ENCODE data around the gene PANK4. TPM values are rescaled to one million over a fixed set of nuclear protein-coding genes. Genes with fewer than 3 reads are reported as not detected.

PANK4 gene
- total and polyA plus RNA-seq, 3 donors from 2014 or later = 23.2 to 84.7 (median 65.9) TPM

- intact Hi-C loops (cut with DNase I; ENCODE audit: low total_unique reads) = no loop called here
- Histone ChIP-seq H3K27ac (no peak overlapping the region), H3K4me1 (no peaks in the 10 kb centered on the region), H3K27me3 (no peaks in the 10 kb centered on the region), H3K36me3 (ENCODE audit: low read depth, missing control alignments) (no peaks in the 10 kb centered on the region), H3K9me3 (no peaks in the 10 kb centered on the region), H3K4me3 (no peak overlapping the region)
- WGBS, 2 donors = 82 to 85% methylated on average over 17 to 24 of the region's 24 CpGs
- no peak for DNase-seq
- TF ChIP-seq POLR2A (IDR thresholded peaks at IDR 0.05) = no peak
- no peak for TF ChIP-seq CTCF (IDR thresholded peaks at IDR 0.05)
Measured at GRCh38 chr1:2508180-2508579, 18.2 kb downstream of the PANK4 start.

- no peak for TF ChIP-seq POLR2A (IDR thresholded peaks at IDR 0.05)
- no peak for TF ChIP-seq CTCF (IDR thresholded peaks at IDR 0.05)
- 63 to 78% methylated on average over 3 to 5 of the region's 6 CpGs for WGBS, 2 donors
- Histone ChIP-seq H3K27me3 (no peaks in the 10 kb centered on the region), H3K36me3 (ENCODE audit: low read depth, missing control alignments) (no peaks in the 10 kb centered on the region), H3K27ac (no peak overlapping the region), H3K4me1 (no peaks in the 10 kb centered on the region), H3K4me3 (no peak overlapping the region), H3K9me3 (no peaks in the 10 kb centered on the region)
- no peak for DNase-seq
- intact Hi-C loops (cut with DNase I; ENCODE audit: low total_unique reads) = no loop called here
Measured at GRCh38 chr1:2507744-2508155, 18.6 kb downstream of the PANK4 start.

GRCh38 chr1:2506901-2507565 is 19.4 kb downstream of the PANK4 start:
- no peak for DNase-seq
- intact Hi-C loops (cut with DNase I; ENCODE audit: low total_unique reads) = no loop called here
- Histone ChIP-seq H3K27me3 (no peaks in the 10 kb centered on the region), H3K27ac (no peak overlapping the region), H3K4me1 (no peaks in the 10 kb centered on the region), H3K36me3 (ENCODE audit: low read depth, missing control alignments) (no peaks in the 10 kb centered on the region), H3K4me3 (no peak overlapping the region), H3K9me3 (no peaks in the 10 kb centered on the region)
- WGBS, 2 donors = 50 to 62% methylated on average over 1 to 15 of the region's 15 CpGs
- no peak for TF ChIP-seq CTCF (IDR thresholded peaks at IDR 0.05)
- no peak for TF ChIP-seq POLR2A (IDR thresholded peaks at IDR 0.05)

- no peaks in the 10 kb centered on the region for H3K9me3 ChIP-seq
- TF ChIP-seq POLR2A (IDR thresholded peaks at IDR 0.05) (no peak), CTCF (IDR thresholded peaks at IDR 0.05) (no peak)
- intact Hi-C loops (cut with DNase I; ENCODE audit: low total_unique reads) = no loop called here
- H3K4me3 ChIP-seq = no peak overlapping the region
- no peaks in the 10 kb centered on the region for H3K27me3 ChIP-seq
- H3K36me3 ChIP-seq (ENCODE audit: low read depth, missing control alignments) = no peaks in the 10 kb centered on the region
- DNase-seq = no peak
- WGBS, 2 donors = 81 to 86% methylated on average over 16 to 21 of the region's 30 CpGs
- no peak overlapping the region for H3K27ac ChIP-seq
- no peaks in the 10 kb centered on the region for H3K4me1 ChIP-seq
Measured at GRCh38 chr1:2506007-2506860, 20.2 kb downstream of the PANK4 start.

All from testis (tissue), 3 donors.